COLO829 (cell line): ENCODE results near the gene CETP.

Experiments used
- DNase-seq: peaks from one replicate; pipeline ENCODE4 v3.0.0; 2012; ENCODE audit warnings: low spot score

Gene CETP

GRCh38 chr16:57021757-57022156, 60.0 kb downstream of the CETP start:
- no peak for DNase-seq

- DNase-seq, result no peak
Observed at GRCh38 chr16:57022445-57022844, 60.7 kb downstream of the CETP start.

- DNase-seq, result no peak
Observed at GRCh38 chr16:57023541-57024249, 61.9 kb downstream of the CETP start.

GRCh38 chr16:57024894-57025680, 63.3 kb downstream of the CETP start:
- no peak for DNase-seq

GRCh38 chr16:57025941-57026777, 64.4 kb downstream of the CETP start:
- DNase-seq, result no peak

GRCh38 chr16:57026778-57027062, 65.0 kb downstream of the CETP start:
- DNase-seq, result no peak

- DNase-seq, result no peak
Observed at GRCh38 chr16:57027067-57027466, 65.3 kb downstream of the CETP start.

- no peak for DNase-seq
Observed at GRCh38 chr16:57028086-57028485, 66.3 kb downstream of the CETP start.

- DNase-seq, result no peak
Observed at GRCh38 chr16:57029161-57030160, 67.7 kb downstream of the CETP start.

GRCh38 chr16:57030346-57030902, 68.7 kb downstream of the CETP start:
- DNase-seq, result no peak

- DNase-seq, result no peak
Observed at GRCh38 chr16:57031156-57031555, 69.4 kb downstream of the CETP start.

- no peak for DNase-seq
Observed at GRCh38 chr16:57032346-57032745, 70.6 kb downstream of the CETP start.

GRCh38 chr16:57032931-57033330, 71.2 kb downstream of the CETP start:
- no peak for DNase-seq
